Erythroblast (primary cell): ENCODE data around the gene TMEM258.

Experiments
- GATA1 ChIP-seq: IDR thresholded peaks from 2 replicates; pipeline ENCODE4 v1.6.1; 2011; ENCODE audit warnings: low read depth, mild to moderate bottlenecking, control low read depth, low read length, moderate library complexity
- POLR2A ChIP-seq: IDR thresholded peaks from 2 replicates; pipeline ENCODE4 v1.6.1; 2011; ENCODE audit warnings: mild to moderate bottlenecking, low read length

DNA sequence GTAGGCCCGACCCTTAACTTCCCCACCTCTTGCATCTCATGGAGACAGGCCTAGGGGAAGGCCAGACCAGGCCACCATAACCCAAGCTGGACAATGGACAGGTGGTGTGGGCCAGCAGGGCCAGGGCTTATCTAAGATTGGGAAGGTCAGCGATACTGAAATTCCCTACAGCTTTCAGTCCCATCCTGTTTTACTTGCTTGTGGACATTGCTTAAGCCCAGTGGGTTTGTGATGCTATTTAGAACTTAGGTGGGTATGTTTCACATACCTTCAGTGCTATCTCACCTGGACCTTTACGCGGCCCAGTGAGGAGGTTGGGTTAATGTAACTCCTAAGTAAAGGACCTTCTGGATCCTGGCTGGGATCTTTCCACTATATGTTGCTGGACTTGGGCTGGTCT, 37.4 kb upstream of the TMEM258 start:
- TF ChIP-seq POLR2A (peak; percentile 25), GATA1 (no peak)
